Heart left ventricle (tissue), 16 donors: ENCODE results near the gene GPR32. TPM values are rescaled to one million over a fixed set of nuclear protein-coding genes. Genes with fewer than 3 reads are reported as not detected.
A peak's percentile ranks its signal among the peaks of the same experiment; 100 is the strongest.

Source experiments
- ATAC-seq, 4 donors: fragments of 200-7000 bp; cut with Tn5 transposase; one replicate each; pipeline ENCODE4 v1.9.1; 2020 to 2022; ENCODE audit warnings: moderate library complexity in 4 of 4, mild to moderate bottlenecking in 3 of 4, moderate number of reproducible peaks in 1 of 4
- DNase-seq, 5 donors: peaks; one replicate each; pipeline ENCODE4 v3.0.0-alpha.2; 2020
- H3K27ac ChIP-seq, 12 donors: fragments of 200-600 bp; sonication (generic) in 4 of 12; one replicate each; pipeline versions ENCODE4 v1.5.0 to v1.8.0; 2016 to 2022; ENCODE audit warnings: mild to moderate bottlenecking in 2 of 12
- H3K27me3 ChIP-seq, 9 donors: fragments of 200-600 bp; sonication (generic) in 2 of 9; one replicate each; pipeline versions ENCODE4 v1.5.1 to v1.8.0; 2016 to 2022; ENCODE audit warnings: mild to moderate bottlenecking in 3 of 9
- H3K36me3 ChIP-seq, 9 donors: fragments of 200-600 bp; sonication (generic) in 2 of 9; one replicate each; pipeline versions ENCODE4 v1.5.0 to v1.8.0; 2018 to 2022; ENCODE audit warnings: mild to moderate bottlenecking in 2 of 9
- H3K4me1 ChIP-seq, 12 donors: fragments of 200-600 bp; sonication (generic) in 4 of 12; one replicate each; pipeline versions ENCODE4 v1.5.0 to v1.8.0; 2016 to 2022; ENCODE audit warnings: mild to moderate bottlenecking in 3 of 12
- H3K4me3 ChIP-seq, 12 donors: fragments of 200-600 bp; sonication (generic) in 4 of 12; one replicate each; pipeline versions ENCODE4 v1.5.0 to v1.8.0; 2017 to 2022; ENCODE audit warnings: mild to moderate bottlenecking in 9 of 12, moderate library complexity in 4 of 12
- H3K9me3 ChIP-seq, 12 donors: fragments of 200-600 bp; sonication (generic) in 4 of 12; one replicate each; pipeline versions ENCODE4 v1.5.0 to v1.8.0; 2016 to 2022; ENCODE audit warnings: mild to moderate bottlenecking in 1 of 12
- POLR2A ChIP-seq, 2 donors: fragments of 450-650 bp; IDR thresholded peaks; one replicate each; pipeline ENCODE4 v1.6.1; 2017; ENCODE audit warnings: antibody characterized with exemption in 2 of 2, mild to moderate bottlenecking in 2 of 2, moderate library complexity in 2 of 2
- WGBS, 4 donors: extraction: QIAGEN DNeasy Blood & Tissue Kit in 2 of 4; methylation state at CpG; one replicate each; pipeline versions ENCODE4 v1.1.5 to v1.1.7; 2013 to 2018; 5-methylcytosine and 5-hydroxymethylcytosine counted together
- intact Hi-C, 10 donors: fragments of 100-400 bp; cut with DNase I; formaldehyde crosslinking; loops; one replicate each; pipeline versions ENCODE4 v1.11.1 to v1.14.2; 2022
- polyA plus RNA-seq, 2 donors: library from polyadenylated mRNA; stranded (reverse); fragments of 200-250 nt; gene quantifications; one replicate each; pipeline ENCODE4 v1.2.3, GENCODE V29; 2013
- total RNA-seq, 9 donors: library from RNA; depleted of rRNA in 2 of 9; stranded (reverse); fragments of >200 nt in 2 of 9; fragmentation: NEBNext Ultra II Directional in 3 of 9; extraction: Animal tissue kit (Norgen Biotek cat#: 25700) in 3 of 9; gene quantifications; one replicate each; pipeline versions ENCODE4 v1.1.0 to v1.2.4, GENCODE V29; 2016 to 2023
- TF ChIP-seq, protein P1 (sequence below), 12 donors: fragments of 200-600 bp; sonication (generic) in 4 of 12; IDR thresholded peaks; one replicate each; pipeline versions ENCODE4 v1.5.0 to v1.8.0; 2018 to 2022; ENCODE audit warnings: antibody characterized with exemption in 12 of 12, mild to moderate bottlenecking in 5 of 12
- donor health status: ischemic (EF 13 %, LVEDD 7.1; RV severe dilation, severe dysfunction).
- donor health status: healthy with polysubstance abuse.
- donor health status: DM: no; HTN: yes; CAD: no.
- donor health status: DM: no; HTN: no; CAD: no.
- donor health status: ischemic (EF 25% LVEDD 6.9; RV normal size, moderate dysfunction).
- donor health status: ischemic (EF 25% LVEDD 5.7; RV mildly dilated, moderate dysfunction).
- donor health status: healthy.
- donor health status: DM: yes; HTN: yes; CAD: no.
- donor health status: ischemic (EF 35%, LVEDD 5.7; RV mildly dilated, moderate dysfunction).
- donor health status: nonischemic (EF 11% LVEDD 7.7; RV severe dilation, severe dysfunction).
- donor health status: DM: yes; HTN: yes; CAD: no.
- donor health status: PGD.
- donor health status: ischemic (EF 29% LVEDD 5.4; RV normal size, mild dysfunction).
- donor health status: nonischemic (EF 23%, LVEDD 6.1; RV moderate dilation, normal function).

Gene GPR32
- total and polyA plus RNA-seq, 11 donors: not detected

DNA sequence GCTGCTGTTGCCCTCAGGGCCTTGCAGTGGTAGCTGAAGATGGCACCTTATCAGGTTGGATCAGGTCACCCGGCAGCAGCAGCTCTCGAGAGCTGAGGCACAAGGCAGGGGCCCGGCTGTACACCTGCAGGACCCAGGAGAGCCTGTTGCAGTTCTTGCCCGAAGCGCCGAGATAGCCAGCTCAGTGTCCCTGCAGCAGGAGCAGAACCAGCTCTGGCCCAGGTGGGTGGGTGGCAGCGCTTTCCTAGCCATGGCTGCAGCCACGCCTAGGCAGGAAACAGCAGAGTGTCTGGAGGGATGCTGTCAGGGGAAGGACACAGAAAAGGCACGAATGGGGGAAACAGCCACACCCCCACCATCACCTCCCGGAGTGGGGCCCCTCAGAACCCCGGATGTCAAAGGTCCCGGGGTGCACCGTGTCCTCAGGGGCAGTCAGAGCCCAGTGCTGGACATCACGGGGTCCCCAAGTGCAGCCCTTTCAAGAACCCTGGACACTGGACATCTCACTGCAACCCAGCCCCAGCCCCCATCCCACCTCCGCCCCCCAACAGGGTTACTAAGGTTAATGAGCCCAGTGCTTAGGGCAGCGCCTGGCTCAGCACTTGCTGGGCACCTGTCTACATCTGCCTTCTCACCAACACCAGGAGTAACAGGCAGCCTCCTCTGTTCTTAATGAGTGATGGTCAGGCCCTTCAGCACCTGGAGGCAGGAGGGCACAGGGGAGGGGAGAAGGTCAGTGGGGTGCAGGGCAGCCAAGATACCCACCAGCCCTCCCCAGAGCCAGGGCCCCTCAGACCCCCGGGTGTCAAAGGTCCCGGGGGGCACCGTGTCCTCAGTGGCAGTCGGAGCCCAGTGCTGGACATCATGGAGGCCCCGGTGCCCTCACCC is 28.6 kb downstream of the GPR32 start:
- intact Hi-C loops: no loop called here
- ATAC-seq (no peak), DNase-seq (no peak)
- Histone ChIP-seq H3K9me3 (no peaks in the 10 kb centered on the region), H3K4me1 (peaks cover 3 to 18% (median 13%) of the 10 kb centered on the region in 12 donors), H3K27ac (no peak overlapping the region), H3K36me3 (peaks cover 0 to 52% (median 35%) of the 10 kb centered on the region in 9 donors), H3K4me3 (no peak overlapping the region), H3K27me3 (no peaks in the 10 kb centered on the region)
- TF ChIP-seq, protein P1, sequence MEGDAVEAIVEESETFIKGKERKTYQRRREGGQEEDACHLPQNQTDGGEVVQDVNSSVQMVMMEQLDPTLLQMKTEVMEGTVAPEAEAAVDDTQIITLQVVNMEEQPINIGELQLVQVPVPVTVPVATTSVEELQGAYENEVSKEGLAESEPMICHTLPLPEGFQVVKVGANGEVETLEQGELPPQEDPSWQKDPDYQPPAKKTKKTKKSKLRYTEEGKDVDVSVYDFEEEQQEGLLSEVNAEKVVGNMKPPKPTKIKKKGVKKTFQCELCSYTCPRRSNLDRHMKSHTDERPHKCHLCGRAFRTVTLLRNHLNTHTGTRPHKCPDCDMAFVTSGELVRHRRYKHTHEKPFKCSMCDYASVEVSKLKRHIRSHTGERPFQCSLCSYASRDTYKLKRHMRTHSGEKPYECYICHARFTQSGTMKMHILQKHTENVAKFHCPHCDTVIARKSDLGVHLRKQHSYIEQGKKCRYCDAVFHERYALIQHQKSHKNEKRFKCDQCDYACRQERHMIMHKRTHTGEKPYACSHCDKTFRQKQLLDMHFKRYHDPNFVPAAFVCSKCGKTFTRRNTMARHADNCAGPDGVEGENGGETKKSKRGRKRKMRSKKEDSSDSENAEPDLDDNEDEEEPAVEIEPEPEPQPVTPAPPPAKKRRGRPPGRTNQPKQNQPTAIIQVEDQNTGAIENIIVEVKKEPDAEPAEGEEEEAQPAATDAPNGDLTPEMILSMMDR (IDR thresholded peaks at IDR 0.05): no peak
- no peak for TF ChIP-seq POLR2A (IDR thresholded peaks at IDR 0.05)
- 80 to 90% (median 88%) methylated on average over 14 to 21 of the region's 21 CpGs for WGBS, 4 donors

GRCh38 chr19:50799547-50799851 is 29.2 kb downstream of the GPR32 start:
- 72 to 90% (median 83%) methylated on average over 3 of the region's 3 CpGs for WGBS, 4 donors
- TF ChIP-seq POLR2A (IDR thresholded peaks at IDR 0.05): no peak
- TF ChIP-seq, protein P1 (IDR thresholded peaks at IDR 0.05): no peak
- no peaks in the 10 kb centered on the region for H3K9me3 ChIP-seq
- H3K27ac ChIP-seq: no peak overlapping the region
- intact Hi-C loops: no loop called here
- H3K4me1 ChIP-seq: peaks cover 3 to 18% (median 13%) of the 10 kb centered on the region in 12 donors
- no peak for ATAC-seq
- no peaks in the 10 kb centered on the region for H3K27me3 ChIP-seq
- no peak overlapping the region for H3K4me3 ChIP-seq
- peaks cover 0 to 52% (median 35%) of the 10 kb centered on the region in 9 donors for H3K36me3 ChIP-seq
- no peak for DNase-seq

- Histone ChIP-seq H3K27me3 (no peaks in the 10 kb centered on the region), H3K27ac (no peak overlapping the region), H3K9me3 (no peaks in the 10 kb centered on the region), H3K4me3 (no peak overlapping the region), H3K4me1 (peaks cover 3 to 26% (median 16%) of the 10 kb centered on the region in 12 donors), H3K36me3 (peaks cover 0 to 52% (median 32%) of the 10 kb centered on the region in 9 donors)
- intact Hi-C loops: loop anchor here in 2 of 10 donors (10.0 kb wide), 2 partner anchors 304 to 426 kb away; partner anchors contain the start of genes CTU1 (in 1 of the 2) and NR1H2 (in 1 of the 2)
- ATAC-seq (no peak), DNase-seq (no peak)
- 91 to 94% (median 91%) methylated on average over 8 of the region's 8 CpGs for WGBS, 4 donors
- no peak for TF ChIP-seq POLR2A (IDR thresholded peaks at IDR 0.05)
- TF ChIP-seq, protein P1 (IDR thresholded peaks at IDR 0.05): no peak
Measured at GRCh38 chr19:50801107-50801506, 30.8 kb downstream of the GPR32 start.

DNA sequence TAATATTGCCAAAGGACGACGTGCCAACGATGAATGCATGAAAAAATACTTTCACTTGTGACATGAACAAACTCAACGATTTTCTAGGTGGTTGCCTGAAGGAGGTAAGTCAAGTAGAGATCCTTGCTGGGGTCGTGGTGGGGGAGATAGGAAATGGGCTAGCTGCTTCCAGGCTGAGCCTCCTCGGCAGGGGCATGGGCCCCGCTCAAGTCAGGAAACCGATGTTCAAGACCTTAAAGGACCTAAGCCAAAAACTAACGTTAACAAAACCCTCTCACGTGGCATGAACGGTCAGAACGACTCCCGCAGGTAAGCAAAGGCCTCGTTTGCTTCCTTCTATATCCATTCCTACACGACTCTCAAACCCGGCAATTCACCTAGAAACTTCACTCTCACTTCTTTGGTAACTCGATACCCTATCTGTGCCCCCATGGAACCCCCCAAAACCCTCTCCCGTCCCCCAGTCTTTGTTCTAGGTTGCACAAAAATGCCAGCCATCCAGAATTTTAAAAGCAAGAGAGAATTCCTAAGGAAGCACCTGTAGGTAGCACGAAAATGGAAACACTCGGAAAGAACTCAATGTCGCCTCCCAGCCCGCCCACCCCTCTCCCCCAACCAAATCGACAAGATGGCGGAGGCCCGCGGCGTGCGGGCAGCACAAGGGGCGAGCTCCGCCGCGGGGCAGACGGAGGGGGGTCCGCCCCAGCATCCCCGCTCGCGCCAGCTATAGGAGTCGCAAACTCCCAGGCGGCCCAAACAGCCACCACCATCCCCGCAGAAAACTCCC is 33.6 kb downstream of the GPR32 start:
- Histone ChIP-seq H3K27ac (peak overlapping the region; percentile 88 to 99 (median 97)), H3K4me1 (peaks cover 3 to 26% (median 16%) of the 10 kb centered on the region in 12 donors), H3K4me3 (peak overlapping the region; percentile 61 to 98 (median 79)), H3K27me3 (no peaks in the 10 kb centered on the region), H3K9me3 (no peaks in the 10 kb centered on the region), H3K36me3 (peaks cover 0 to 30% (median 19%) of the 10 kb centered on the region in 9 donors)
- no peak for TF ChIP-seq POLR2A (IDR thresholded peaks at IDR 0.05)
- TF ChIP-seq, protein P1 (IDR thresholded peaks at IDR 0.05): no peak
- intact Hi-C loops: loop anchor here in 2 of 10 donors (10.0 kb wide), 2 partner anchors 301 to 429 kb away; partner anchors contain the start of genes CTU1 (in 1 of the 2) and NR1H2 (in 1 of the 2)
- DNase-seq: no peak
- ATAC-seq: peak in 1 of 4 donors; percentile 11
- 1% methylated on average over 22 to 40 of the region's 40 CpGs for WGBS, 4 donors
